OCI-LY3 (cell line): ENCODE results near the gene STK17A.

ENCODE experiments used
- CTCF ChIP-seq: fragments of 200-600, 300-600 bp; sonication (generic); IDR thresholded peaks from 2 replicates; pipeline ENCODE4 v1.5.1; 2014; ENCODE audit warnings: antibody characterized with exemption, low read length, low read depth
- EZH2phosphoT487 ChIP-seq: fragments of 200-600 bp; shearing (Covaris generic); IDR thresholded peaks from 2 replicates; pipeline ENCODE4 v1.6.1; 2018; ENCODE audit warnings: antibody characterized with exemption, mixed run types, low read depth

GRCh38 chr7:43570688-43571365, 12.1 kb upstream of the STK17A start:
- TF ChIP-seq CTCF (no peak), EZH2phosphoT487 (no peak)
